ENCODE measurements around the gene FSCN2. TPM values are rescaled to one million over a fixed set of nuclear protein-coding genes. Genes with fewer than 3 reads are reported as not detected.
A peak's percentile ranks its signal among the peaks of the same experiment; 100 is the strongest.

Gene FSCN2
- total and polyA plus RNA-seq, 7 donors: 0.08 to 0.71 (median 0.11) TPM; not detected in 1

- intact Hi-C loops (cut with DNase I): no loop called here
- TF ChIP-seq, protein P1, sequence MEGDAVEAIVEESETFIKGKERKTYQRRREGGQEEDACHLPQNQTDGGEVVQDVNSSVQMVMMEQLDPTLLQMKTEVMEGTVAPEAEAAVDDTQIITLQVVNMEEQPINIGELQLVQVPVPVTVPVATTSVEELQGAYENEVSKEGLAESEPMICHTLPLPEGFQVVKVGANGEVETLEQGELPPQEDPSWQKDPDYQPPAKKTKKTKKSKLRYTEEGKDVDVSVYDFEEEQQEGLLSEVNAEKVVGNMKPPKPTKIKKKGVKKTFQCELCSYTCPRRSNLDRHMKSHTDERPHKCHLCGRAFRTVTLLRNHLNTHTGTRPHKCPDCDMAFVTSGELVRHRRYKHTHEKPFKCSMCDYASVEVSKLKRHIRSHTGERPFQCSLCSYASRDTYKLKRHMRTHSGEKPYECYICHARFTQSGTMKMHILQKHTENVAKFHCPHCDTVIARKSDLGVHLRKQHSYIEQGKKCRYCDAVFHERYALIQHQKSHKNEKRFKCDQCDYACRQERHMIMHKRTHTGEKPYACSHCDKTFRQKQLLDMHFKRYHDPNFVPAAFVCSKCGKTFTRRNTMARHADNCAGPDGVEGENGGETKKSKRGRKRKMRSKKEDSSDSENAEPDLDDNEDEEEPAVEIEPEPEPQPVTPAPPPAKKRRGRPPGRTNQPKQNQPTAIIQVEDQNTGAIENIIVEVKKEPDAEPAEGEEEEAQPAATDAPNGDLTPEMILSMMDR (IDR thresholded peaks at IDR 0.05): no peak
- DNase-seq: no peak
- Histone ChIP-seq H3K36me3 (ENCODE audit: insufficient read depth in 1 of 2, low read depth in 1 of 2) (peaks cover 11 to 34% of the 10 kb centered on the region in 2 donors), H3K4me3 (peak overlapping the region; percentile 86), H3K9me3 (no peaks in the 10 kb centered on the region), H3K27me3 (ENCODE audit: insufficient read depth in 3 of 3, low read length in 2 of 3) (no peaks in the 10 kb centered on the region), H3K4me1 (peaks cover 3% of the 10 kb centered on the region), H3K27ac (peak overlapping the region; percentile 100)
- no peak for ATAC-seq
- 21 to 30% (median 23%) methylated on average over 12 of the region's 12 CpGs for WGBS, 3 donors
Measured at GRCh38 chr17:81509207-81509971, 18.8 kb upstream of the FSCN2 start.

GRCh38 chr17:81509972-81510784, 18.0 kb upstream of the FSCN2 start:
- TF ChIP-seq, protein P1 (IDR thresholded peaks at IDR 0.05): no peak
- intact Hi-C loops (cut with DNase I): loop anchor here in 1 of 2 donors (2.0 kb wide), 1 partner anchor 111 kb away; no protein-coding TSS in a partner anchor
- peaks cover 11 to 34% of the 10 kb centered on the region in 2 donors for H3K36me3 ChIP-seq (ENCODE audit: insufficient read depth in 1 of 2, low read depth in 1 of 2)
- peak overlapping the region; percentile 86 for H3K4me3 ChIP-seq
- DNase-seq (no peak), ATAC-seq (no peak)
- H3K27me3 ChIP-seq (ENCODE audit: insufficient read depth in 3 of 3, low read length in 2 of 3): no peaks in the 10 kb centered on the region
- peak overlapping the region; percentile 100 for H3K27ac ChIP-seq
- WGBS, 3 donors: 4 to 7% (median 6%) methylated on average over 22 of the region's 22 CpGs
- no peaks in the 10 kb centered on the region for H3K9me3 ChIP-seq
- H3K4me1 ChIP-seq: peaks cover 3% of the 10 kb centered on the region

DNA sequence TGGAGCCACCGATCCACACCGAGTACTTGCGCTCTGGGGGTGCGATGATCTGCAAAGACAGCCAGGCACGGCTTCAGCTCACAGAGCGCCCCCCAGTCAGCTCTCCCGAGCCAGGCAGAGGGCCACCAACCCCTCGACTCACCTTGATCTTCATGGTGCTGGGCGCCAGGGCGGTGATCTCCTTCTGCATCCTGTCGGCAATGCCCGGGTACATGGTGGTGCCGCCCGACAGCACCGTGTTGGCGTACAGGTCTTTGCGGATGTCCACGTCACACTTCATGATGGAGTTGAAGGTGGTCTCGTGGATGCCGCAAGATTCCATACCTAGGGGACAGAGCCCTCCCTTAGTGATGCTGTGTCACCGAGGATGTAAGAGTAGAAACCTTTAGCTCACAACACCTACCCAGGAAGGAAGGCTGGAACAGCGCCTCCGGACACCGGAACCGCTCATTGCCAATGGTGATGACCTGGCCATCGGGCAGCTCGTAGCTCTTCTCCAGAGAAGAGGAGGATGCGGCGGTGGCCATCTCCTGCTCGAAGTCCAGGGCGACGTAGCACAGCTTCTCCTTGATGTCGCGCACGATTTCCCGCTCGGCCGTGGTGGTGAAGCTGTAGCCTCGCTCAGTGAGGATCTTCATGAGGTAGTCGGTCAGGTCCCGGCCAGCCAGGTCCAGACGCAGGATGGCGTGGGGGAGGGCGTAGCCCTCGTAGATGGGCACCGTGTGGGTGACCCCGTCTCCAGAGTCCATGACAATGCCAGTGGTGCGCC, 17.2 kb upstream of the FSCN2 start:
- peak overlapping the region; percentile 100 for H3K27ac ChIP-seq
- no peaks in the 10 kb centered on the region for H3K27me3 ChIP-seq (ENCODE audit: insufficient read depth in 3 of 3, low read length in 2 of 3)
- H3K36me3 ChIP-seq (ENCODE audit: insufficient read depth in 1 of 2, low read depth in 1 of 2): peaks cover 11 to 34% of the 10 kb centered on the region in 2 donors
- H3K4me1 ChIP-seq: peaks cover 9% of the 10 kb centered on the region
- intact Hi-C loops (cut with DNase I): loop anchor here in 1 of 2 donors (2.0 kb wide), 1 partner anchor 112 kb away; no protein-coding TSS in a partner anchor
- DNase-seq (no peak), ATAC-seq (no peak)
- TF ChIP-seq, protein P1 (IDR thresholded peaks at IDR 0.05): no peak
- WGBS, 3 donors: 1% methylated on average over 46 to 48 of the region's 48 CpGs
- H3K9me3 ChIP-seq: no peaks in the 10 kb centered on the region
- H3K4me3 ChIP-seq: peak overlapping the region; percentile 86

- intact Hi-C loops (cut with DNase I): loop anchor here in 1 of 2 donors (2.0 kb wide), 1 partner anchor 113 kb away; no protein-coding TSS in a partner anchor
- Histone ChIP-seq H3K36me3 (ENCODE audit: insufficient read depth in 1 of 2, low read depth in 1 of 2) (peaks cover 11 to 34% of the 10 kb centered on the region in 2 donors), H3K4me1 (peaks cover 14% of the 10 kb centered on the region), H3K4me3 (peak overlapping the region; percentile 86), H3K9me3 (no peaks in the 10 kb centered on the region), H3K27ac (peak overlapping the region; percentile 100), H3K27me3 (ENCODE audit: insufficient read depth in 3 of 3, low read length in 2 of 3) (no peaks in the 10 kb centered on the region)
- DNase-seq (no peak), ATAC-seq (no peak)
- TF ChIP-seq, protein P1 (IDR thresholded peaks at IDR 0.05): no peak
- 0 to 2% (median 1%) methylated on average over 9 of the region's 9 CpGs for WGBS, 3 donors
Measured at GRCh38 chr17:81511554-81511803, 16.7 kb upstream of the FSCN2 start.
